H1 (cell line): ENCODE measurements around the gene KIAA1671. TPM values are rescaled to one million over a fixed set of nuclear protein-coding genes. Genes with fewer than 3 reads are reported as not detected.

Source experiments
- CTCF ChIA-PET: fragments of 300-600 bp; sonication (Branson Sonifier 250); formaldehyde crosslinking; loops from one replicate; lab custom pipeline; 2021; ENCODE audit not compliant: partially characterized antibody; lab: Charles Lee
- POLR2A ChIA-PET: fragments of 300-600 bp; sonication (Branson Sonifier 250); formaldehyde crosslinking; loops from one replicate; lab custom pipeline; 2021; ENCODE audit warnings: inconsistent platforms; ENCODE audit not compliant: partially characterized antibody; lab: Charles Lee
- DNase-seq, 2 experiments: peaks; one replicate each; pipeline versions ENCODE4 v3.0.0 to v3.0.0-alpha.2; 2010 to 2022; ENCODE audit warnings: low spot score in 2 of 2, low read depth in 1 of 2, mixed read lengths in 1 of 2
- FAIRE-seq: peaks from 2 replicates; lab custom pipeline; 2011; peaks lifted over from hg19 to GRCh38; lab: Jason Lieb, UNC
- H2AFZ ChIP-seq: 2 replicates; pipeline ENCODE4 v1.8.1; 2012; ENCODE audit warnings: low read length, inconsistent platforms
- H2AK5ac ChIP-seq: 2 replicates; pipeline ENCODE4 v1.6.1; 2013; ENCODE audit warnings: low read depth, low read length
- H2BK120ac ChIP-seq: replicated peaks from 2 replicates; pipeline ENCODE3; 2013; ENCODE audit warnings: low read depth, low read length, inconsistent platforms
- H2BK12ac ChIP-seq: 2 replicates; pipeline ENCODE4 v1.6.1; 2013; ENCODE audit warnings: low read depth, low read length
- H2BK15ac ChIP-seq: 2 replicates; pipeline ENCODE4 v1.6.1; 2013; ENCODE audit warnings: low read length
- H2BK20ac ChIP-seq: 2 replicates; pipeline ENCODE4 v1.6.1; 2013; ENCODE audit warnings: low read length
- H2BK5ac ChIP-seq: 2 replicates; pipeline ENCODE4 v1.6.1; 2013; ENCODE audit warnings: low read depth, low read length
- H3K14ac ChIP-seq: 2 replicates; pipeline ENCODE4 v1.6.1; 2013; ENCODE audit warnings: inconsistent platforms; ENCODE audit not compliant: insufficient read length
- H3K18ac ChIP-seq: 2 replicates; pipeline ENCODE4 v1.6.1; 2013; ENCODE audit warnings: low read length; ENCODE audit errors: extremely low read depth
- H3K23ac ChIP-seq: 2 replicates; pipeline ENCODE4 v1.6.1; 2013; ENCODE audit warnings: inconsistent platforms; ENCODE audit not compliant: insufficient read length
- H3K23me2 ChIP-seq: 2 replicates; pipeline ENCODE4 v1.6.1; 2013; ENCODE audit warnings: low read depth, low read length
- H3K27ac ChIP-seq: 2 replicates; pipeline ENCODE4 v1.6.1; 2011; ENCODE audit warnings: low read depth, low read length, inconsistent platforms
- H3K27me3 ChIP-seq, 4 experiments: replicated peaks in 1 of 4; 1 replicate in 1 of 4; 2 replicates in 3 of 4; pipeline versions ENCODE4 v1.6.1 to v1.8.1; 2011 to 2013; ENCODE audit warnings: low read length in 3 of 4, mild to moderate bottlenecking in 3 of 4, inconsistent platforms in 2 of 4, mixed read lengths in 2 of 4, moderate library complexity in 1 of 4; ENCODE audit not compliant: control insufficient read depth in 3 of 4, insufficient read depth in 3 of 4; ENCODE audit errors: extremely low read depth in 1 of 4
- H3K36me3 ChIP-seq, 4 experiments: 2 replicates each; pipeline versions ENCODE4 v1.6.1 to v1.8.1; 2011 to 2013; ENCODE audit warnings: mild to moderate bottlenecking in 4 of 4, low read length in 3 of 4, moderate library complexity in 2 of 4, control low read depth in 1 of 4, inconsistent platforms in 1 of 4; ENCODE audit not compliant: insufficient read depth in 4 of 4, control insufficient read depth in 2 of 4
- H3K4ac ChIP-seq: replicated peaks from 2 replicates; pipeline ENCODE3; 2013; ENCODE audit warnings: low read length, low read depth, mixed read lengths, inconsistent platforms; ENCODE audit not compliant: insufficient read length
- H3K4me1 ChIP-seq, 4 experiments: replicated peaks in 1 of 4; 1 replicate in 1 of 4; 2 replicates in 3 of 4; pipeline versions ENCODE4 v1.6.1 to v1.8.1; 2011 to 2013; ENCODE audit warnings: low read length in 3 of 4, inconsistent platforms in 2 of 4, mixed read lengths in 1 of 4; ENCODE audit not compliant: insufficient read depth in 4 of 4, control insufficient read depth in 3 of 4
- H3K4me2 ChIP-seq, 2 experiments: 2 replicates each; pipeline versions ENCODE4 v1.6.1 to v1.8.1; 2011 to 2013; ENCODE audit warnings: low read depth in 2 of 2, low read length in 2 of 2, control low read depth in 1 of 2, inconsistent platforms in 1 of 2, mild to moderate bottlenecking in 1 of 2; ENCODE audit not compliant: insufficient read depth in 1 of 2
- H3K4me3 ChIP-seq, 4 experiments: fragments of 200-600, 300-600 bp in 1 of 4; sonication (generic), shearing (Covaris generic), sonication (Bioruptor Twin) in 1 of 4; 2 replicates each; pipeline versions ENCODE4 v1.5.1 to v1.8.1; 2011 to 2016; ENCODE audit warnings: low read length in 4 of 4, low read depth in 3 of 4, control low read depth in 2 of 4, inconsistent platforms in 2 of 4, mild to moderate bottlenecking in 2 of 4, mixed read lengths in 1 of 4, moderate library complexity in 1 of 4; ENCODE audit not compliant: insufficient read depth in 2 of 4; ENCODE audit errors: extremely low read depth in 1 of 4
- H3K56ac ChIP-seq: replicated peaks from 2 replicates; pipeline ENCODE3; 2013; ENCODE audit warnings: low read depth, mild to moderate bottlenecking, mixed read lengths, low read length, inconsistent platforms; ENCODE audit not compliant: insufficient read length
- H3K79me1 ChIP-seq: 2 replicates; pipeline ENCODE4 v1.6.1; 2013; ENCODE audit warnings: low read depth, low read length, control low read depth
- H3K79me2 ChIP-seq, 2 experiments: 2 replicates each; pipeline versions ENCODE4 v1.6.1 to v1.8.1; 2012 to 2013; ENCODE audit warnings: low read length in 2 of 2, mild to moderate bottlenecking in 2 of 2, inconsistent platforms in 1 of 2; ENCODE audit not compliant: insufficient read depth in 2 of 2, control insufficient read depth in 1 of 2
- H3K9ac ChIP-seq, 4 experiments: replicated peaks in 1 of 4; 1 replicate in 1 of 4; 2 replicates in 3 of 4; pipeline versions ENCODE4 v1.6.1 to v1.8.1; 2011 to 2013; ENCODE audit warnings: low read depth in 3 of 4, low read length in 3 of 4, control low read depth in 2 of 4, mild to moderate bottlenecking in 2 of 4, moderate library complexity in 2 of 4, inconsistent platforms in 1 of 4; ENCODE audit errors: extremely low read depth in 1 of 4
- H3K9me3 ChIP-seq, 2 experiments: 2 replicates each; pipeline versions ENCODE4 v1.6.1 to v1.8.1; 2012 to 2013; ENCODE audit warnings: mild to moderate bottlenecking in 2 of 2, moderate library complexity in 2 of 2, control low read depth in 1 of 2, inconsistent platforms in 1 of 2, low read depth in 1 of 2, low read length in 1 of 2, mixed read lengths in 1 of 2; ENCODE audit not compliant: insufficient read depth in 2 of 2
- H4K20me1 ChIP-seq, 2 experiments: replicated peaks in 1 of 2; 2 replicates each; pipeline versions ENCODE3 to v1.8.1; 2011 to 2013; ENCODE audit warnings: inconsistent platforms in 2 of 2, low read length in 2 of 2, mild to moderate bottlenecking in 1 of 2; ENCODE audit not compliant: insufficient read depth in 2 of 2, control insufficient read depth in 1 of 2
- H4K5ac ChIP-seq: 2 replicates; pipeline ENCODE4 v1.6.1; 2013; ENCODE audit warnings: low read length, low read depth, mixed read lengths, inconsistent platforms; ENCODE audit not compliant: insufficient read length
- H4K8ac ChIP-seq: 2 replicates; pipeline ENCODE4 v1.8.0; 2013; ENCODE audit warnings: mild to moderate bottlenecking, moderate library complexity, low read length, inconsistent platforms; ENCODE audit not compliant: insufficient read depth; ENCODE audit errors: extremely low read depth
- H4K91ac ChIP-seq: replicated peaks from 2 replicates; pipeline ENCODE3; 2013; ENCODE audit warnings: low read length, mixed read lengths, inconsistent platforms; ENCODE audit not compliant: insufficient read length
- CEBPB ChIP-seq: IDR thresholded peaks from 2 replicates; pipeline ENCODE4 v1.6.1; 2012; ENCODE audit warnings: low read depth, low read length
- E2F6 ChIP-seq: IDR thresholded peaks from 2 replicates; pipeline ENCODE4 v1.6.1; 2012; ENCODE audit warnings: inconsistent platforms
- EGR1 ChIP-seq: IDR thresholded peaks from 2 replicates; pipeline ENCODE4 v1.6.1; 2011; ENCODE audit warnings: low read depth, low read length, borderline replicate concordance
- POU5F1 ChIP-seq: IDR thresholded peaks from 2 replicates; pipeline ENCODE4 v1.6.1; 2011; ENCODE audit warnings: low read depth, mild to moderate bottlenecking, low read length, moderate library complexity
- TCF12 ChIP-seq: IDR thresholded peaks from 2 replicates; pipeline ENCODE4 v1.6.1; 2011; ENCODE audit warnings: low read depth, mild to moderate bottlenecking, low read length
- YY1 ChIP-seq: IDR thresholded peaks from 2 replicates; pipeline ENCODE4 v1.6.1; 2011; ENCODE audit warnings: low read depth, mild to moderate bottlenecking, low read length
- ZNF274 ChIP-seq: IDR thresholded peaks from 2 replicates; pipeline ENCODE4 v1.7.0; 2012; ENCODE audit warnings: low read length, borderline replicate concordance; ENCODE audit errors: extremely low read depth
- WGBS, 2 experiments: shearing (Covaris generic) in 1 of 2; methylation state at CpG; one replicate each; pipeline versions ENCODE4 v1.1.6 to v1.1.7; 2013 to 2015; ENCODE audit warnings: low lambda C conversion rate in 2 of 2, mixed read lengths in 2 of 2, inconsistent platforms in 1 of 2, low coverage in 1 of 2, missing lambda C conversion rate in 1 of 2; ENCODE audit not compliant: insufficient replicate concordance in 2 of 2, insufficient coverage in 1 of 2, insufficient read length in 1 of 2; ENCODE audit errors: extremely low coverage in 1 of 2, missing lambda C conversion rate in 1 of 2; 5-methylcytosine and 5-hydroxymethylcytosine counted together
- polyA plus RNA-seq, 7 experiments: library from polyadenylated mRNA; depleted of rRNA in 3 of 7; stranded (reverse) in 5 of 7; unstranded in 2 of 7; fragments of >200 nt in 5 of 7; fragments of 200-250 nt in 2 of 7; gene quantifications; 1 replicate in 5 of 7; 2 replicates in 1 of 7; 4 replicates in 1 of 7; pipeline versions ENCODE4 v1.2.1 to v1.2.3, GENCODE V29; 2011 to 2013; ENCODE audit warnings: missing spikeins in 2 of 7, mixed read lengths in 2 of 7
- total RNA-seq: library from RNA; stranded (reverse); fragmentation: NEBNext Ultra II Directional; extraction: Animal tissue kit (Norgen Biotek cat#: 25700); gene quantifications from 2 replicates; pipeline ENCODE4 v1.2.1, GENCODE V29; 2021

KIAA1671 gene
- total and polyA plus RNA-seq, 2 of the 8 experiments (the other 6 are each of a cell fraction or from before 2014, with no cell fraction given), result 6.4 to 23.9 TPM

GRCh38 chr22:25203082-25203481 lies 250.6 kb downstream of the KIAA1671 start:
- CTCF ChIA-PET, result interaction anchor here (0.6 to 5.7 kb wide), 23 partner anchors 9 to 564 kb away, joined by 3 to 43 read pairs (median 5); no protein-coding TSS in a partner anchor
- POLR2A ChIA-PET, result interaction anchor here (1.9 kb wide), 1 partner anchor 9 kb away, joined by 4 read pairs; no protein-coding TSS in a partner anchor

More at GRCh38 chr22:25203082-25203481, 250.6 kb downstream of the KIAA1671 start:
- Histone ChIP-seq H2BK20ac (no peak overlapping the region), H3K79me1 (no peaks in the 10 kb centered on the region), H3K4me2 (no peak overlapping the region), H4K5ac (no peak overlapping the region), H3K79me2 (no peaks in the 10 kb centered on the region), H3K4ac (no peak overlapping the region), H3K27me3 (no peaks in the 10 kb centered on the region), H3K18ac (no peak overlapping the region), H3K9ac (no peak overlapping the region), H3K23ac (no peak overlapping the region), H3K4me1 (peaks cover 0 to 2% (median 0%) of the 10 kb centered on the region in 4 experiments; a peak in 3 of 7 replicates), H4K91ac (no peak overlapping the region), H3K36me3 (no peaks in the 10 kb centered on the region), H2BK15ac (no peak overlapping the region), H3K27ac (no peak overlapping the region), H3K56ac (no peak overlapping the region), H2BK5ac (no peak overlapping the region), H2BK12ac (no peak overlapping the region), H4K8ac (no peak overlapping the region), H4K20me1 (no peaks in the 10 kb centered on the region), H3K4me3 (no peak overlapping the region), H2AFZ (no peak overlapping the region), H3K14ac (no peak overlapping the region), H2BK120ac (no peak overlapping the region), H3K9me3 (no peaks in the 10 kb centered on the region), H2AK5ac (no peak overlapping the region), H3K23me2 (peaks cover 4% of the 10 kb centered on the region; the same call in 1 of the 2 replicates)
- TF ChIP-seq POU5F1, result no peak
- no peak for TF ChIP-seq EGR1
- TF ChIP-seq E2F6, result no peak
- no peak for TF ChIP-seq YY1
- no peak for TF ChIP-seq TCF12
- no peak for TF ChIP-seq CEBPB
- TF ChIP-seq ZNF274, result no peak
- WGBS, 2 experiments, result 90% methylated on average over 4 of the region's 4 CpGs; no CpG with 5 or more reads in 1 of the 2 experiments
- no peak for DNase-seq
- FAIRE-seq, result no peak
